HEK293 (cell line): ENCODE measurements around the gene SH3BP4.
"Not testable (repeated sequence)": the region's sequence is repeated elsewhere in the genome, so short reads cannot be mapped to it uniquely, and the experiment has no call there.

Source experiments
- CTCF ChIP-seq: fragments of 450-650 bp; formaldehyde crosslinking; IDR thresholded peaks from 2 replicates; pipeline ENCODE4 v1.5.1; 2016; ENCODE audit warnings: missing biosample characterization, missing genetic modification characterization
- SP7 ChIP-seq: fragments of 450-650 bp; formaldehyde crosslinking; IDR thresholded peaks from 2 replicates; pipeline ENCODE4 v1.5.1; 2016; ENCODE audit warnings: missing biosample characterization, missing genetic modification characterization
- YY1 ChIP-seq: fragments of 450-650 bp; formaldehyde crosslinking; IDR thresholded peaks from 2 replicates; pipeline ENCODE4 v1.5.1; 2018; ENCODE audit warnings: missing biosample characterization, missing genetic modification characterization
- ZBTB11 ChIP-seq: fragments of 450-650 bp; formaldehyde crosslinking; conservative IDR thresholded peaks from 2 replicates; pipeline ENCODE4 v1.5.1; 2016; ENCODE audit warnings: low read depth, missing biosample characterization, missing genetic modification characterization
- ZFP41 ChIP-seq: fragments of 450-650 bp; formaldehyde crosslinking; IDR thresholded peaks from 2 replicates; pipeline ENCODE4 v1.5.1; 2016; ENCODE audit warnings: missing biosample characterization, missing genetic modification characterization, borderline replicate concordance
- ZNF140 ChIP-seq: fragments of 450-650 bp; formaldehyde crosslinking; IDR thresholded peaks from 2 replicates; pipeline ENCODE4 v1.5.1; 2016; ENCODE audit warnings: missing biosample characterization, missing genetic modification characterization
- ZNF449 ChIP-seq: fragments of 450-650 bp; formaldehyde crosslinking; IDR thresholded peaks from 2 replicates; pipeline ENCODE4 v1.5.1; 2017; ENCODE audit warnings: missing biosample characterization, mild to moderate bottlenecking, missing genetic modification characterization, moderate library complexity
- ZNF530 ChIP-seq: fragments of 450-650 bp; formaldehyde crosslinking; IDR thresholded peaks from 2 replicates; pipeline ENCODE4 v1.5.1; 2016; ENCODE audit warnings: low read depth, missing biosample characterization, missing genetic modification characterization
- ZNF776 ChIP-seq: fragments of 450-650 bp; formaldehyde crosslinking; IDR thresholded peaks from 2 replicates; pipeline ENCODE4 v1.5.0; 2017; ENCODE audit warnings: missing biosample characterization, missing genetic modification characterization, borderline replicate concordance

- not testable (repeated sequence) for TF ChIP-seq CTCF; ZNF449; ZFP41 (tag by site-specific recombination); YY1 (tag by site-specific recombination); ZNF530 (tag by site-specific recombination); ZNF140 (tag by site-specific recombination); ZNF776 (tag by site-specific recombination); ZBTB11 (tag by site-specific recombination); SP7 (tag by site-specific recombination)
Observed at GRCh38 chr2:235020141-235020540, 68.3 kb downstream of the SH3BP4 start.
